ENCODE data around the gene TPSD1. TPM values are rescaled to one million over a fixed set of nuclear protein-coding genes. Genes with fewer than 3 reads are reported as not detected.

The TPSD1 gene
- total and polyA plus RNA-seq, 2 donors from 2014 or later: 7.9 TPM; not detected in 1

DNA sequence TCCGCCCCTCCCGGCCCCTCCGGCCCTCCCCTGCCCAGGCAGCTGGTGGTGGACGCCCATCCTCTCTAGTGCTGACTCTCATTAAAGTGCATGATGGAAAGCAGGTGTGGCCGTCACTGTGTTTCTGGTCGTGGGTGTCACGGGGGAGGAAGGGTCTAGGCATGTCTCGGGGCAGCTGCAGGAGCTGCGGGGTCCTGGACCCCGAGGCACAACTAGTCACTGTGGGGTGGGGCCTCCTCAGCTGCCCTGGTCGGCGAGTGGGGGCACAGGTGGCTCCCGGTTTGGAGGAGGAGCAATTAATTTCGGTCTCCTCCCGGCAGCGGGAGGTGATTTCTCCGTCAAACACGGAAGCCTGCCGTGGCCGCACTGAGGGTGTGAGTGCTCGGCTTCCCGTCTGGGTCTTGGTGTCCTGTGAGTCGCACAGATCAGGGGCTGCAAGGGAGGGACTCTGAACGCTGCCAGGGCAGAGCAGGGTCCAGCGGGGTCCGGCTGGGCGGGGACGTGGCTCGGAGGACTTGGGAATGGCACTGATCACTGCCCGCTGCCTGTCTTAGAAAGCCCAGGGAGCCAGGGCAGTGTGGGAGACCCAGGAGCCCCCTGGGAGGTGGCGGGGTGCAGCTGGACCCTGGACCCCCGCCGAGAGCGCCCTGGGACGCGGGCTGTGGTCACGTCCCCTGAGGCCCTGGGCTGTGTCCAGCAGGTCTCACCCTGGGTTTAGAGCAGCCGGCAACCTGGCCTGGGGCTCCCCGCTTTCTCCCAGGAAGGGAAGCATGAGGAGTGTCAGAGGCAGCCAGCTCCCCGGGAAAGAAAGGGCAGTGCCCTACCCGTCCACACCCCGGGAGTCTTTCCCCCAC lies 3.3 kb downstream of the TPSD1 start:
- FAIRE-seq (no peak), DNase-seq (peak in 3 of 5 donors; percentile 38 to 73 (median 46))
- intact Hi-C loops (cut with DNase I): no loop called here
- Histone ChIP-seq H3K4me1 (ENCODE audit: control insufficient read depth in 2 of 3, insufficient read depth in 2 of 3, low read depth in 1 of 3, low read length in 3 of 3) (no peaks in the 10 kb centered on the region), H3K9me3 (ENCODE audit: control insufficient read depth in 2 of 3, insufficient read depth in 1 of 3, low read length in 3 of 3) (no peaks in the 10 kb centered on the region), H3K4me3 (ENCODE audit: low read length in 3 of 3) (no peak overlapping the region), H3K27ac (ENCODE audit: low read depth in 2 of 2, low read length in 2 of 2) (no peak overlapping the region), H3K36me3 (ENCODE audit: control insufficient read depth in 2 of 3, insufficient read depth in 3 of 3, low read length in 3 of 3) (no peaks in the 10 kb centered on the region), H3K27me3 (ENCODE audit: control insufficient read depth, insufficient read depth, low read length) (no peaks in the 10 kb centered on the region), H3K9ac (ENCODE audit: low read length in 3 of 3) (no peak overlapping the region)
- TF ChIP-seq CTCF (IDR thresholded peaks at IDR 0.05; ENCODE audit: borderline replicate concordance, extremely low read depth, insufficient read depth): no peak

- intact Hi-C loops (cut with DNase I): no loop called here
- no peak overlapping the region for H3K27ac ChIP-seq (ENCODE audit: low read depth in 2 of 2, low read length in 2 of 2)
- no peak for TF ChIP-seq CTCF (IDR thresholded peaks at IDR 0.05; ENCODE audit: borderline replicate concordance, extremely low read depth, insufficient read depth)
- no peaks in the 10 kb centered on the region for H3K27me3 ChIP-seq (ENCODE audit: control insufficient read depth, insufficient read depth, low read length)
- no peaks in the 10 kb centered on the region for H3K4me1 ChIP-seq (ENCODE audit: control insufficient read depth in 2 of 3, insufficient read depth in 2 of 3, low read depth in 1 of 3, low read length in 3 of 3)
- no peaks in the 10 kb centered on the region for H3K36me3 ChIP-seq (ENCODE audit: control insufficient read depth in 2 of 3, insufficient read depth in 3 of 3, low read length in 3 of 3)
- no peak overlapping the region for H3K4me3 ChIP-seq (ENCODE audit: low read length in 3 of 3)
- H3K9me3 ChIP-seq (ENCODE audit: control insufficient read depth in 2 of 3, insufficient read depth in 1 of 3, low read length in 3 of 3): no peaks in the 10 kb centered on the region
- no peak overlapping the region for H3K9ac ChIP-seq (ENCODE audit: low read length in 3 of 3)
- no peak for FAIRE-seq
- DNase-seq: no peak
These were observed 3.8 kb downstream of the TPSD1 start for GRCh38 chr16:1259760-1260068.

DNA sequence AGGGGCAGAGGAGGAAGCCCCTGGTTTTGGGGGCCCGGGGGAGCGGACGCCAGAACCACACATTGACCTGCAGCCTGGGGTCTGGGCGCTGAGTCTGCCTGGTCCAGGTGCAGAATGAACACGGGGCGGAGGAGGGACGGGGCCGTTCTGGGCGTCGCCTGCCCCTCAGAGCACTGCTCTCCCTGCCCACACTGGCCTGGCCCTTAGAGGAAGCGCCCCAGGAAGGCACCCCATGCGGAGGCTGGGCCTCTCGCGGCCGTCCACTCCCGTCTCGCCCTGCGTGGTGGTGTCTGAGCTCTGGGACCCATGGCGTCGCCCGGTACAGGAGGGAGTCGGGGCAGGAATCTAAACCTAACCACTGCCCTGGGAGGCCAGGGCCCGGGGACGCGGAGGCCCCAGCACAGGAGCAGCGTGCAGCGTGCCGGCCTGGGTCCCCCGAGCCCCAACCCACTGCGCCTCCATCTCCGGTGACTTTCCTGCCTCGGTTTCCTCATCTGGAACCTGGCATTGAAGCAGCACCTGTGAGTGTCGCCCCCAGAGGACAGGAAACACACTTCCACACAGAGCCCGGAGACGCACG lies 4.3 kb downstream of the TPSD1 start:
- Histone ChIP-seq H3K27ac (ENCODE audit: low read depth in 2 of 2, low read length in 2 of 2) (no peak overlapping the region), H3K36me3 (ENCODE audit: control insufficient read depth in 2 of 3, insufficient read depth in 3 of 3, low read length in 3 of 3) (no peaks in the 10 kb centered on the region), H3K9me3 (ENCODE audit: control insufficient read depth in 2 of 3, insufficient read depth in 1 of 3, low read length in 3 of 3) (no peaks in the 10 kb centered on the region), H3K4me1 (ENCODE audit: control insufficient read depth in 2 of 3, insufficient read depth in 2 of 3, low read depth in 1 of 3, low read length in 3 of 3) (no peaks in the 10 kb centered on the region), H3K4me3 (ENCODE audit: low read length in 3 of 3) (no peak overlapping the region), H3K9ac (ENCODE audit: low read length in 3 of 3) (no peak overlapping the region), H3K27me3 (ENCODE audit: control insufficient read depth, insufficient read depth, low read length) (no peaks in the 10 kb centered on the region)
- DNase-seq: no peak
- no peak for TF ChIP-seq CTCF (IDR thresholded peaks at IDR 0.05; ENCODE audit: borderline replicate concordance, extremely low read depth, insufficient read depth)
- intact Hi-C loops (cut with DNase I): no loop called here
- FAIRE-seq: no peak

Data from kidney (tissue), 14 donors.